ENCODE measurements around the gene MALSU1. TPM values are rescaled to one million over a fixed set of nuclear protein-coding genes. Genes with fewer than 3 reads are reported as not detected.

The MALSU1 gene
- total RNA-seq (2014; rRNA removed): 72.8 and 76.8 TPM in 2 replicates
- 102 TPM for polyA plus RNA-seq (2012)

- peak; percentile 99 for DNase-seq (ENCODE audit: low read depth)
These were observed at the start of gene MALSU1 for GRCh38 chr7:23298885-23299769. TSS of gene MALSU1 (plus strand) at chr7:23299339. CDS start at chr7:23299353, 14 bp downstream.

- DNase-seq (ENCODE audit: low read depth): peak; percentile 29
These were observed 49.7 kb upstream of the MALSU1 start for GRCh38 chr7:23249486-23249885.

GRCh38 chr7:23254051-23254681 lies 45.0 kb upstream of the MALSU1 start:
- peak; percentile 90 for DNase-seq (ENCODE audit: low read depth)

GRCh38 chr7:23256731-23257130 lies 42.4 kb upstream of the MALSU1 start:
- no peak for DNase-seq (ENCODE audit: low read depth)

GRCh38 chr7:23260371-23260770 lies 38.8 kb upstream of the MALSU1 start:
- DNase-seq (ENCODE audit: low read depth): no peak

- peak; percentile 67 for DNase-seq (ENCODE audit: low read depth)
These were observed 37.2 kb upstream of the MALSU1 start for GRCh38 chr7:23261843-23262452.

- no peak for DNase-seq (ENCODE audit: low read depth)
These were observed 34.2 kb upstream of the MALSU1 start for GRCh38 chr7:23264916-23265458.

GRCh38 chr7:23266918-23267317 lies 32.2 kb upstream of the MALSU1 start:
- no peak for DNase-seq (ENCODE audit: low read depth)

- no peak for DNase-seq (ENCODE audit: low read depth)
These were observed 31.8 kb upstream of the MALSU1 start for GRCh38 chr7:23267357-23267756.

- no peak for DNase-seq (ENCODE audit: low read depth)
These were observed 31.0 kb upstream of the MALSU1 start for GRCh38 chr7:23268167-23268566.

GRCh38 chr7:23268746-23269145 lies 30.4 kb upstream of the MALSU1 start:
- DNase-seq (ENCODE audit: low read depth): no peak

GRCh38 chr7:23272275-23272674 lies 26.9 kb upstream of the MALSU1 start:
- DNase-seq (ENCODE audit: low read depth): no peak

- peak; percentile 95 for DNase-seq (ENCODE audit: low read depth)
These were observed 26.0 kb upstream of the MALSU1 start for GRCh38 chr7:23273141-23273599.

- no peak for DNase-seq (ENCODE audit: low read depth)
These were observed 23.2 kb upstream of the MALSU1 start for GRCh38 chr7:23275912-23276311.

- peak; percentile 36 for DNase-seq (ENCODE audit: low read depth)
These were observed 22.8 kb upstream of the MALSU1 start for GRCh38 chr7:23276376-23276775.

- DNase-seq (ENCODE audit: low read depth): no peak
These were observed 22.2 kb upstream of the MALSU1 start for GRCh38 chr7:23276947-23277346.

- peak; percentile 76 for DNase-seq (ENCODE audit: low read depth)
These were observed 21.7 kb upstream of the MALSU1 start for GRCh38 chr7:23277359-23277989.

GRCh38 chr7:23279819-23280525 lies 19.2 kb upstream of the MALSU1 start:
- DNase-seq (ENCODE audit: low read depth): no peak

- DNase-seq (ENCODE audit: low read depth): no peak
These were observed 16.1 kb upstream of the MALSU1 start for GRCh38 chr7:23283086-23283485.

- no peak for DNase-seq (ENCODE audit: low read depth)
These were observed 14.3 kb upstream of the MALSU1 start for GRCh38 chr7:23284871-23285270.
